Tibial nerve (tissue), 4 donors: ENCODE data around the gene ULBP2. TPM values are rescaled to one million over a fixed set of nuclear protein-coding genes. Genes with fewer than 3 reads are reported as not detected.

Source experiments
- DNase-seq, 2 donors: peaks; one replicate each; pipeline ENCODE4 v3.0.0-alpha.2; 2019; ENCODE audit warnings: low spot score in 2 of 2
- H3K27ac ChIP-seq, 4 donors: fragments of 200-600 bp; sonication (generic) in 3 of 4; one replicate each; pipeline ENCODE4 v1.5.1; 2017 to 2019; ENCODE audit warnings: mild to moderate bottlenecking in 1 of 4
- H3K27me3 ChIP-seq, 2 donors: fragments of 200-600 bp; sonication (generic) in 1 of 2; one replicate each; pipeline versions ENCODE4 v1.5.1 to v1.6.0; 2017 to 2019
- H3K36me3 ChIP-seq, 3 donors: fragments of 200-600 bp; sonication (generic); one replicate each; pipeline ENCODE4 v1.5.1; 2018 to 2019
- H3K4me1 ChIP-seq, 4 donors: fragments of 200-600 bp; sonication (generic) in 3 of 4; one replicate each; pipeline ENCODE4 v1.5.1; 2017 to 2019
- H3K4me3 ChIP-seq, 4 donors: fragments of 200-600 bp; sonication (generic) in 3 of 4; one replicate each; pipeline ENCODE4 v1.5.1; 2017 to 2019; ENCODE audit warnings: mild to moderate bottlenecking in 1 of 4, moderate library complexity in 1 of 4
- H3K9me3 ChIP-seq, 4 donors: fragments of 200-600 bp; sonication (generic) in 3 of 4; one replicate each; pipeline ENCODE4 v1.5.1; 2017 to 2019
- EP300 ChIP-seq, 2 donors: sonication (generic); formaldehyde crosslinking; IDR thresholded peaks; one replicate each; pipeline ENCODE4 v1.6.1; 2017; ENCODE audit warnings: antibody characterized with exemption in 2 of 2, mild to moderate bottlenecking in 1 of 2
- POLR2A ChIP-seq, 2 donors: fragments of 450-650 bp; IDR thresholded peaks; one replicate each; pipeline ENCODE4 v1.6.1; 2017; ENCODE audit warnings: antibody characterized with exemption in 2 of 2, mild to moderate bottlenecking in 2 of 2, moderate library complexity in 2 of 2
- WGBS, 2 donors: methylation state at CpG; one replicate each; pipeline ENCODE4 v1.1.5; 2018; 5-methylcytosine and 5-hydroxymethylcytosine counted together
- total RNA-seq, 4 donors: library from RNA; depleted of rRNA; stranded (reverse); fragments of >200 nt; gene quantifications; one replicate each; pipeline ENCODE4 v1.1.0, GENCODE V29; 2016
- TF ChIP-seq, protein P1 (sequence below), 5 experiments: fragments of 200-600 bp in 3 of 5; fragments of 450-650 bp in 2 of 5; sonication (generic) in 3 of 5; IDR thresholded peaks; one replicate each; pipeline ENCODE4 v1.5.1; 2016 to 2019; ENCODE audit warnings: antibody characterized with exemption in 5 of 5, mild to moderate bottlenecking in 3 of 5, moderate library complexity in 2 of 5

The ULBP2 gene
- total RNA-seq, 4 donors from 2014 or later = 0.22 TPM; not detected in 3

DNA sequence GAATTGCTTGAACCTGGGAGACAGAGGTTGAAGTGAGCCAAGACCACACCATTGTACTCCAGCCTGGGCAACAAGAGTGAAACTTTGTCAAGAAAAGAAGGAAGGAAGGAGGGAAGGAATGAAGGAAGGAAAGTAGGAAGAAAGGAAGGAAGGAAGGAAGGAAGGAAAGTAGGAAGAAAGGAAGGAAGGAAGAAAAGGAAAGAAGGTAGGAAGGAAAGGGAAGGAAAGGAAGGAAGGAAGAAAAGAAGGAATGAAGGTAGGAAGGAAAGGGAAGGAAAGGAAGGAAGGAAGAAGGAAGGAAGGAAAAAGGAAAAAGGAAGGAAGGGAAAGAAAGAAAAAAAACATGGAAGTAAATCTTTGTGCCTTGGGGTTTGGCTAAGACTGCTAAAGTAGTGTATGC, 33.6 kb downstream of the ULBP2 start:
- no peak for DNase-seq
- peaks cover 0 to 67% of the 10 kb centered on the region in 2 donors for H3K27me3 ChIP-seq
- H3K9me3 ChIP-seq = no peaks in the 10 kb centered on the region
- no peaks in the 10 kb centered on the region for H3K4me1 ChIP-seq
- H3K36me3 ChIP-seq = no peaks in the 10 kb centered on the region
- TF ChIP-seq, protein P1, sequence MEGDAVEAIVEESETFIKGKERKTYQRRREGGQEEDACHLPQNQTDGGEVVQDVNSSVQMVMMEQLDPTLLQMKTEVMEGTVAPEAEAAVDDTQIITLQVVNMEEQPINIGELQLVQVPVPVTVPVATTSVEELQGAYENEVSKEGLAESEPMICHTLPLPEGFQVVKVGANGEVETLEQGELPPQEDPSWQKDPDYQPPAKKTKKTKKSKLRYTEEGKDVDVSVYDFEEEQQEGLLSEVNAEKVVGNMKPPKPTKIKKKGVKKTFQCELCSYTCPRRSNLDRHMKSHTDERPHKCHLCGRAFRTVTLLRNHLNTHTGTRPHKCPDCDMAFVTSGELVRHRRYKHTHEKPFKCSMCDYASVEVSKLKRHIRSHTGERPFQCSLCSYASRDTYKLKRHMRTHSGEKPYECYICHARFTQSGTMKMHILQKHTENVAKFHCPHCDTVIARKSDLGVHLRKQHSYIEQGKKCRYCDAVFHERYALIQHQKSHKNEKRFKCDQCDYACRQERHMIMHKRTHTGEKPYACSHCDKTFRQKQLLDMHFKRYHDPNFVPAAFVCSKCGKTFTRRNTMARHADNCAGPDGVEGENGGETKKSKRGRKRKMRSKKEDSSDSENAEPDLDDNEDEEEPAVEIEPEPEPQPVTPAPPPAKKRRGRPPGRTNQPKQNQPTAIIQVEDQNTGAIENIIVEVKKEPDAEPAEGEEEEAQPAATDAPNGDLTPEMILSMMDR (IDR thresholded peaks at IDR 0.05) = no peak
- TF ChIP-seq EP300 (IDR thresholded peaks at IDR 0.05) = no peak
- no peak for TF ChIP-seq POLR2A (IDR thresholded peaks at IDR 0.05)
- no peak overlapping the region for H3K4me3 ChIP-seq
- H3K27ac ChIP-seq = no peak overlapping the region

GRCh38 chr6:149977221-149977620, 35.4 kb downstream of the ULBP2 start:
- TF ChIP-seq, protein P1 (IDR thresholded peaks at IDR 0.05) = no peak
- TF ChIP-seq POLR2A (IDR thresholded peaks at IDR 0.05) (no peak), EP300 (IDR thresholded peaks at IDR 0.05) (no peak)
- Histone ChIP-seq H3K27ac (no peak overlapping the region), H3K27me3 (peaks cover 0 to 71% of the 10 kb centered on the region in 2 donors), H3K9me3 (peaks cover 0 to 5% (median 0%) of the 10 kb centered on the region in 4 donors), H3K4me1 (no peaks in the 10 kb centered on the region), H3K36me3 (no peaks in the 10 kb centered on the region), H3K4me3 (no peak overlapping the region)
- no peak for DNase-seq
- WGBS, 2 donors = 59 to 66% methylated on average over 4 of the region's 4 CpGs

GRCh38 chr6:149978610-149979009, 36.8 kb downstream of the ULBP2 start:
- no peak for DNase-seq
- no peaks in the 10 kb centered on the region for H3K36me3 ChIP-seq
- no peak overlapping the region for H3K27ac ChIP-seq
- no peak for TF ChIP-seq EP300 (IDR thresholded peaks at IDR 0.05)
- TF ChIP-seq POLR2A (IDR thresholded peaks at IDR 0.05) = no peak
- TF ChIP-seq, protein P1 (IDR thresholded peaks at IDR 0.05) = no peak
- no peaks in the 10 kb centered on the region for H3K4me1 ChIP-seq
- no peak overlapping the region for H3K4me3 ChIP-seq
- peaks cover 0 to 72% of the 10 kb centered on the region in 2 donors for H3K27me3 ChIP-seq
- H3K9me3 ChIP-seq = peaks cover 0 to 5% (median 0%) of the 10 kb centered on the region in 4 donors

DNA sequence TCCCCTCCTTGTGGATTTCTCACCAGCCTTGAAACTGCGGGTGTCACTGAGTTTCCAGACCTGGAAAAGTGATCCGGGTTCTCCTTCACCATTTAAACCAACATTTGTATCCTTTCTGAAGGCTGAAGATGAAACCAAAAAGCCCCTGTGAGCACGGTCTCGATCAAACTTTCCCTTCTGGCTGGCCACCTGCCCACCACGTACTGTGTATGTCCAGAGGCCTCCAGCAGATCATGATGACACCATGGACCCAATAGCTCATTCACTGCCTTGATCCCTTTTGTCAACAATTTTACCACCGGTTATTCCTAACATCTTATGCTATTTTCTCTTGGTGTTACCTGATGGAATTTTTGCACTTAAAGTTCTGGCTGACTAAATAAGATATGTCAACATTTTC, 37.5 kb downstream of the ULBP2 start:
- Histone ChIP-seq H3K4me1 (no peaks in the 10 kb centered on the region), H3K27ac (no peak overlapping the region), H3K36me3 (no peaks in the 10 kb centered on the region), H3K4me3 (no peak overlapping the region), H3K9me3 (peaks cover 0 to 5% (median 0%) of the 10 kb centered on the region in 4 donors), H3K27me3 (peaks cover 0 to 67% of the 10 kb centered on the region in 2 donors)
- TF ChIP-seq POLR2A (IDR thresholded peaks at IDR 0.05) (no peak), EP300 (IDR thresholded peaks at IDR 0.05) (no peak)
- TF ChIP-seq, protein P1 (IDR thresholded peaks at IDR 0.05) = no peak
- 74 to 82% methylated on average over 6 of the region's 6 CpGs for WGBS, 2 donors
- no peak for DNase-seq

- Histone ChIP-seq H3K27me3 (peaks cover 0 to 82% of the 10 kb centered on the region in 2 donors), H3K27ac (no peak overlapping the region), H3K4me3 (no peak overlapping the region), H3K4me1 (no peaks in the 10 kb centered on the region), H3K36me3 (no peaks in the 10 kb centered on the region), H3K9me3 (peaks cover 0 to 17% (median 0%) of the 10 kb centered on the region in 4 donors)
- 22 to 24% methylated on average over 9 of the region's 9 CpGs for WGBS, 2 donors
- DNase-seq = no peak
- TF ChIP-seq, protein P1 (IDR thresholded peaks at IDR 0.05) = no peak
- no peak for TF ChIP-seq POLR2A (IDR thresholded peaks at IDR 0.05)
- TF ChIP-seq EP300 (IDR thresholded peaks at IDR 0.05) = no peak
Observed at GRCh38 chr6:149983145-149983544, 41.3 kb downstream of the ULBP2 start.
